A673 (cell line): ENCODE data around the gene XYLB.

Experiments
- EZH2 ChIP-seq: fragments of 200-600 bp; sonication (generic); IDR thresholded peaks from 2 replicates; pipeline ENCODE4 v1.6.1; 2017; ENCODE audit warnings: borderline replicate concordance, low read depth, mild to moderate bottlenecking, mixed read lengths, antibody characterized with exemption, low read length; ENCODE audit not compliant: poor library complexity, severe bottlenecking
- TF ChIP-seq, protein P1 (sequence below): fragments of 300-800, 200-600 bp; sonication (generic); conservative IDR thresholded peaks from 2 replicates; pipeline ENCODE4 v1.5.1; 2017; ENCODE audit warnings: low read depth, mild to moderate bottlenecking, antibody characterized with exemption, low read length, moderate library complexity, mixed read lengths

DNA sequence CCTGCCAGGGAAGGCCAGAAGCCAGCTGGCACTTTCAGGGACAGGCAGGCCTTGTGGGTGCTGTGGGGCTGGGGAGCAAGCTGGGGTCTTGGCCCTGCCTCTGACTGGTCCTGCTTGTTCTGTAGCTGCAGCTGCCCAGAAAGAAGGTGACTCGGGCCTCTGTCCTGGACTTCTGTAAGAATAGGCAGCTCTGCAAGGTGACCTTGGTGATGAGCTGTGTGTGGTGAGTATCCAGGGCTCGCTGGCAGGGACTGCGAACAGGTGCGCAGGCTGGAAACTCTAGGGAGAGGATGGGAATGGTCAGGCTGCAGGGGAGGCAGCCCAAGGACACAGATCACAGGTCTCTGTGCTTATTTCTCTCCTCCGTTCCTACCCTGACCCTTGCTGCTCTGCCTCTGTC, 33.3 kb upstream of the XYLB start:
- TF ChIP-seq, protein P1, sequence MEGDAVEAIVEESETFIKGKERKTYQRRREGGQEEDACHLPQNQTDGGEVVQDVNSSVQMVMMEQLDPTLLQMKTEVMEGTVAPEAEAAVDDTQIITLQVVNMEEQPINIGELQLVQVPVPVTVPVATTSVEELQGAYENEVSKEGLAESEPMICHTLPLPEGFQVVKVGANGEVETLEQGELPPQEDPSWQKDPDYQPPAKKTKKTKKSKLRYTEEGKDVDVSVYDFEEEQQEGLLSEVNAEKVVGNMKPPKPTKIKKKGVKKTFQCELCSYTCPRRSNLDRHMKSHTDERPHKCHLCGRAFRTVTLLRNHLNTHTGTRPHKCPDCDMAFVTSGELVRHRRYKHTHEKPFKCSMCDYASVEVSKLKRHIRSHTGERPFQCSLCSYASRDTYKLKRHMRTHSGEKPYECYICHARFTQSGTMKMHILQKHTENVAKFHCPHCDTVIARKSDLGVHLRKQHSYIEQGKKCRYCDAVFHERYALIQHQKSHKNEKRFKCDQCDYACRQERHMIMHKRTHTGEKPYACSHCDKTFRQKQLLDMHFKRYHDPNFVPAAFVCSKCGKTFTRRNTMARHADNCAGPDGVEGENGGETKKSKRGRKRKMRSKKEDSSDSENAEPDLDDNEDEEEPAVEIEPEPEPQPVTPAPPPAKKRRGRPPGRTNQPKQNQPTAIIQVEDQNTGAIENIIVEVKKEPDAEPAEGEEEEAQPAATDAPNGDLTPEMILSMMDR = no peak
- TF ChIP-seq EZH2 = no peak
